HG03095 (cell line): ENCODE data around the gene ASB6.
"Not testable (repeated sequence)": the region's sequence is repeated elsewhere in the genome, so short reads cannot be mapped to it uniquely, and the experiment has no call there.

Experiments used
- ATAC-seq: cut with Tn5 transposase; IDR thresholded peaks from one replicate; pipeline ENCODE4 v1.9.1; 2021; ENCODE audit warnings: moderate library complexity; ENCODE audit not compliant: unreplicated experiment

The ASB6 gene

DNA sequence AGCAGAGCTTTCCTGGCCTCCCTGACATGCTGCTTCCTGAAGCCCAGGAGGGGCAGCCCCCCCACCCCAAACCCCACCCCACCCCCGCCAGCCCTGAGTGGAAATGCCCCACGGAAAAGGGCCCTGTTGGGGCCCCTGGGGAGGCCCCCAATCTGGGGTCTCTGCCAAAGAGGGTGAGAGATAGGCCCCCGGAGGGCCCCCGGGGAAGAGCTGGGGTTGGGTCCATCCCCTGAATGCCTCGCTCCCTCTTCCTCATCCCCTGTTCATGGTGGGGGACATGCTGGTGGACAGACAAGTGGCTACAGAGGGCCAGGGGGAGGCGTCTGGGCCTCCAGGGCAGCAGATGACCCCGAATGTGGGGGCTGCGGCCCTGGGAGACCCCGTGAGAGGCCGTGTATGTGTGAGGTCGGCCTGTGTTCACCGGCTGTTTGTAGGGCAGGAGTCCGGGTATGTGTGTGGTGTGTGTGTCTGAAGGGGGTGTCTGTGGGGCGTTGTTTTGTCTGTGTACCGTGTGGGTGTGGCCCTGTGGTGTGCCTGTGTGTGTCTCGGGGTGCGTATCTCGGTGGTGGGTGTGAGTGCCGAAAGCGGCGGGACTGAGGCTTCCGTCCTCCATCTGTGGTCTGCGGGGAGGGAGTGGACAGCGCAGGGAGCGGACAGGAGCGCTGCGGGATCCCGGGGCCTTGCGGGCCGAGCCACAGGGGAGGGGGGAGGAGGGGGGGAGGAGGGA lies 32.3 kb downstream of the ASB6 start:
- no peak for ATAC-seq

DNA sequence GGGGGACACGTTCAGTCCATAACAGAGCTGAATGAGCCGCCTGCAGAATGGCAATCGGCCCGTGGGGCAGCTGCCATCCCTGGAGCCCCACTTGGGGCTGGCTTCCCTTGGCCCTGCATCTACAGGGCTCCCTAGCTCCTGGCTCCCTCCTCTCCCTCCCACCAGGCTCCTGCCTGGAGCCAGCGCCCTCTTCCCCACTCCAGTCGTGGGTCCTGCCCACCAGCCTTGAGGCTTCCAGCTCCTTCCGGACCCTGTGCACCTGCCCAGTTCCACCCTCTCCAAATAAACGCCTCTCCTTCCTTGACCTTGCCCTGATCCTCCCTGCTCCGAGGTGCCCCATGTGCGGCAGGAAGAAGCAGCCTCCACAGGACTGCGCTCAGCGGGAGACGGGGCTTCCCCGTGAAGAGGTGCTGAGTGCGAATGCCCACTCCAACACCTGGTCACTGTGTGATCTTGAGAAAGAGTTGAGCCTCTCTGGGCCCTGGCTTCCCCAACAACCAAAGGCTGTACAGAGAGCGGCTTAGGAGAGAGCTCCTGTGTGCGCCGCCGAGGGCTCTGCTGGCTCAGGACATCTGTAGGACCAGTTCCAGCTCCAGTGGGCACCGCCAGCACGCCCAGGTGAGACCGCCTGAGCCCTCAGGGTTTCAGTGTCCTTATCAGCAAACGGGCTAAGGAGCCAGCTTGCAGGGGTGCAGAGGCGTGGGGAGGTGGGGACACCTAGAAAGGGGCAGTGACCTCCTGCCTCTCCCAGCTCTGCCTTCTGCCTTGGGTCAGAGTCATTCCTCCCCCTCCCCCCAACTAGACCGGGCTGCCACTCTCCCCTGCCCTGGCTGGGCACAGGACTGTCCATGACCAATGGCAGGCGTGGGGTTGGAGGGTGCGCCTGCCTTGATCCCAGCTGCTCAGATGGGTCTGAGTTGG lies 33.1 kb downstream of the ASB6 start:
- no peak for ATAC-seq

DNA sequence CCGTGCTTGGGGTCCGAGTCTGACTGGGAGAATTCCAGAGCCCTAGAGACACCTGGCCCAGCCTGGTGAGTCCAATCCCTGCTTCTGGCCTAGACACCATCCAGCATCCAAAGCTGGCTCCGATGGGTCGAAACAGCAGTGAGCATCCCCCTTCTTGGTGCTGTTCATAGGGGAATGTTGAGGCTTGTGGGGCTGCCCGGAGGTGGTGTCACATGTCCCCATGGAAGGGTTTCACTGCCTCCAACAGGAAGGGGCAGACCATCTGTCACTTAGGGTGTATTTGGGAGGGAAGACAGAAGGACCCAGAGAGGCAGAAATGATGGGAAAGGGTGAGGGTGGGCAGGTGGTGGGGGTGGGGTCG lies 34.9 kb downstream of the ASB6 start:
- no peak for ATAC-seq

GRCh38 chr9:129606161-129607026 lies 35.6 kb downstream of the ASB6 start:
- ATAC-seq, result no peak

DNA sequence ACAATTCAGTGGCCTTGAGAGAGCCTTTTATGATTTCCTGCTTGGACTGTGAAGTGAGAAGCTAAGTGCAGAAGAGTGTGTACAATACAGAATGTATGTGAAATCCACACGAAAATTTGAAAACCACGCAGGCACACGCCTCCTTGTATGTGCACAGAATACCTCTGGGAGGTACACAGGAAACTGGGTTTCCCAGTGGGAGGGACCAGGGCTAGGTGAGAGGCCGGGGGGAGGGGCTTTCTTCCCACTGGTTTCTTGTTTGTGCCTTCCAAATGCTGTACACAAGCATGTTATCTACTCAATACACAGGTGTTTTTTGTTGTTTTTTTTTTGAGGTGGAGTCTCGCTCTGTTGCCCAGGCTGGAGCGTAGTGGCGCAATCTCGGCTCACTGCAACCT lies 37.2 kb downstream of the ASB6 start:
- no peak for ATAC-seq

DNA sequence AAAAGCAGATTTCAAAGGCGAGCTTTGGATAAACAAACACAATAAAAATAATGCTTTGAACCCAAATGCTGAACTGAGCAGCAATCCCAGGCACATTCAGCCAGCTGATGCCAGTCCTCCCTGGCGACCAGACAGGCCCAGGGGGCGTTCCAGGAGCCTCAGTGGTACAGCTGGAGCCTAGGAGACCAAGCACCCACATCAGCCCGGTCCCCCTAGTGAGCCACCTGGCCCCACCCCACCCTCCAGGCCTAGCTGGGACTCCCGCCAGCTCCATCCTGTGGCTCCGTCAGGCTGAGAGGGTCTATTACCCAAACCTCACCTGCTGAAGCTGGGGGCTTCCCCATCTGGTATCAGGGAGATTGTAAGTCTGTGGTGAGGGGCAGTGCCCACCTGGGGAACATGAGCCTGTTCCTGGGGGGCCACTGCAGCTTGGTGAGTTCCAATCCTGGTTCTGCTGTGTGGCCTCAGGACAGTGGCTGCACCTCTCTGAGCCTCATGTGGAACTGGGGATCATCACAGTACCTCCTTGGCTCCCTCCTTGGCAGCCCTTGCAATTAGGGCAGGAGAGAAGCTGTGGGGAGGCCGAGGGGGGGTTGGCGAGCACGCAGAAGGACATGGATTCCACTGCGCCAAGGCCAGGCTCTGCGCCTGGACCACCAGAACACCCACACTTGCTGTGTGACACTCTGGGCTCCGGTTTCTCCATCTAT lies 37.7 kb downstream of the ASB6 start:
- ATAC-seq, result no peak

DNA sequence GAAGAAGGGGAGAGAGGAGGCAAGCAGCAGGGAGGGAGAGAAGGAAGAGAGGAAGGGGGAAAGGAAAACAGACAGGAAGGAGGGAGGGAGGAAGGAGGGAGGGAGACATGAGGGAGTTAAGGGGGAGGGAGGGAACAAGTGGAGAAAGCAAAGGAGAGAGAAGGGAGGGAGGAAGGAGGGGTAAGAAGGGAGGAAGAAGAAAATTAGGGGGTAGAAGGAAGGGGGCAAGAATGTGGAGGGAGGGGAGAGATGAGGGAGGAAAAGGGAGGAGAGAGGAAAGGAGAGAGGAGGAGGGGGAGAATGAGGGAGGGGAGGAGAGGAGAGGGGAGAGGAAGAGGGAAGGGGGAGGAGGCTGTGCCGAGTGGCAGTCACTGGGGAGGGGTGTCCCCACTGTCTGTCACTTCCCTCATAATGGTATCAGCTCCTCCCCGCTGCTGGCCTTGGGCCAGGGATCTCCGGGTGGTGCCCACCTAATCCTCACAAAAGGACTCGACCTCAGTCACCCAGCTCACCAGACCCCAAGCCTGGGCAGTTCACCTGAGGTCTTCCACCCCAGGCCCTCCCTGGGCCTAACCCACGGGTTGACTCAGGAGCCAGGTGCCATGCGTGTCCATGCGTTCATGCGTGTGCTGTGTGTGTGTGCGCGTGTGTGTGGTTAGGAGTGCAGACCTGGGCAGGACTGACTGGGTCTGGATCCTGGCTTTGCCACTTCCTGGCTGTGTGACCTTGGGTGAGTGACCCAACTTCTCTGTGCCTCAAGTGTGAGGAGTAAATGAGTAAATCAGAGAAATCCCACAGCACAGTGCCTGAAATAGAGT lies 39.1 kb downstream of the ASB6 start:
- no peak for ATAC-seq

DNA sequence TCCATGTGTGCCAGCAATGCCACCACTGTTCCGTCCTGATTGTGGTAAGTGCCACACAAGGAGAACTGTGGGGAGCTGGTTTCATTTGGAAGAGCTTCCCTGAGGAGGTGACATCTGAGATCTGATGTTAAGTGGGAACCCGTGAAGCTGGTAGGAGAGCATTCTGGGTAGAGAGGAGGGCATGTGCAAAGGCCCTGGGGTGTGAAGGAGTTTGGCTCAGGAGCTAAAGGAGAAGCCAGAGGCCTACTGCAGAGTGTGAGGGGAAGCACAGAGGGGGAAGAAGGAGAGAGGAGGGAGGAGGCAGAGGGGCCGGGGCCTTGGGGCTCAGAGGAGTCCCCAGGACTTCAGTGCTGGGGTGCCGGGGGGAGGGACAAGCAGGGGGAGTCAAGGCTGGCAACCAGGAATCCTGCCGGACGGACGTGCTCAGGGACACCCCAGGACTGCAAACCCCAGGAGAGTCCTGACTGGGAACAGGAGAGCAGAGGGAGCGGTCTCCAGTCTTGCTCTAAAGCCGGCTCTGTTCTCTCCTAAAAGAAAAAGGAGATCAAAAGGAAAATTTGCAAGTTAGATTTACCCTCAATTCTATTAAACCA lies 40.8 kb downstream of the ASB6 start:
- no peak for ATAC-seq

DNA sequence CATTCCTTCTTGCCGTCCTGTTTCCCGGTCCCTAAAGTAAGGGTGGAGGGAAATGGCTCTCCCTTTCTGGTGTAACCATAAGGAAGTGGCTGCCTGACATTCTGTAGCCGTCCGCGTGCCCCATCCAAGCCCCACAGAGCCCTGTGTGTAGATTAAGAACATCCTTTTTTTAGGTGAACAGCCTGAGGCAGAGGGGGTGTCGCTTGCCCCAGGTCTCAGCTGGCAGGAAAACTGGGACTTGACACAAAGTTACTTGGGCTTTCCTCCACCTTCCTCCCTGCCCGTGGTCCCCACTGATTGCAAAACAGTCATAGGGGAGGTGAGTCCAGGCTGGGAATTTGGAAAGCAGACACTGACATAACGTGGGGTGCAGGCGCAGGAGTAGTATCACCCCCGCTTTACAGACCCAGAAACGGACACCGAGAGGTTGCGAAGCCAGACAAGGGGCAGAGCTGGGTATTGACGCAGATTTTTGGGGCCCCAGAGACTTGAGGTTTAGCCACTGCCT lies 43.8 kb downstream of the ASB6 start:
- no peak for ATAC-seq

- no peak for ATAC-seq
These were observed 44.4 kb downstream of the ASB6 start for GRCh38 chr9:129597355-129598088.

GRCh38 chr9:129596541-129597331 lies 45.2 kb downstream of the ASB6 start:
- no peak for ATAC-seq

DNA sequence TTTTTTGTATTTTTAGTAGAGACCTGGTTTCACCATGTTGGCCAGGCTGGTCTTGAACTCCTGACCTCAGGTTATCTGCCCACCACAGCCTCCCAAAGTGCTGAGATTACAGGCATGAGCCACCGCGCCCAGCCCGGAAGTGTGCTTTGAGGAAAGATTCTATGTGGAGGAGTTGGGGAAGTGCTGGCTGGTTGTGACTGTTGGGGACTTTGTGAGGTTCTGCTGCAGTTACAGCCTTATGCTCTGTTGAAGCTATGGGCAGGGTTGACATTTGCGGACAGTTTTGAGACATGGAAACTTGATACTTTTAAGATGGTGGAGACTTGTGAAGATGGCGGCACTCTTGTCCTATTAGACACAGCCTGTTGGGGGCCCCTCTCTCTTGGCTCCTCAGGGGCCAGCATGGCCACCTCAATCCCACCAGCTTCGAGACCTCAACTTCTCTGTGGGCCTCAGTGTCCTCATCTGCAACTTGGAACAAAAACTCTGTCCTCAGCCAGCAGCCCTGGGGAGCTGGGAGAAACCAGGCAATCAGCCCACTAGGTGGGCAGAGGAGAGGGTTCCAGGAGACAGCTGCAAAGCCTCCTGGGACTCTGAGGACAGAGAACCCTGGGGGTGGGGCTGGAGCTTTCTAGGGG lies 45.9 kb downstream of the ASB6 start:
- ATAC-seq, result no peak

GRCh38 chr9:129595311-129595741 lies 46.6 kb downstream of the ASB6 start:
- ATAC-seq, result no peak

DNA sequence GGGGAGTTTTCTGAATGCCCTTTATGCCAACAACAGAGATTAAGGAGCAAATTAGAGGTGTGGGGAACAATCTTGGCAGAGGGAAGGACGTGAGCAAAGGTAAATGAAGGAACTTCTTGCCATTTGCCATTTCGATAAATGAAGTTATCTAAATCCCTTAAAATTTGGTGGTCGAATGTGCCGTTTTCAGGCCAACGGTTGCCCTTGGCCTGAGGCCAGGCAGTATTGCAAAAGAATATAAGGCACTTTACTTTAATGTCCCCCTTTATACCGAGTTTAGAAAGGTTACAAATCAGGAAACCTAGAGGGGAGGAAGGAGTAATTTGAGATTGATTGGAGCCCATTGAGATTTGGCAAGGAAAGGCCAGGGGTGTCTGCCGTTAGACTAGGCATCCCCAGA lies 47.3 kb downstream of the ASB6 start:
- no peak for ATAC-seq

DNA sequence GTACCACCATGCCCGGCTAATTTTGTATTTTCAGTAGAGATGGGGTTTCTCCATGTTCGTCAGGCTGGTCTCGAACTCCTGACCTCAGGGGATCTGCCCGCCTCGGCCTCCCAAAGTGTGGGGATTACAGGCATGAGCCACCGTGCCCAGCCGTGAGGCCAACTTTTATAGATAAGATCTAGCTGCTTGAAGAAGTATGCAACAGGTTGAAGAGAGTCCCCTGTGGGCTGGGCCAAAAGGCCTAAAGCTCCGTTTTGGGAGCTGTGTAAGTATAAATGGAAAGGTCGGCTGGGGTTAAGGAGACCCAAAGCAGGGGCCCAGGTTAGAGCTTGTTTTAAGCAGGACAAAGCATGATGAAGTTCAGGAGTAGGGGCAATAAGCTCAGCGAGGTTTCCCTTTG lies 49.2 kb downstream of the ASB6 start:
- not testable (repeated sequence) for ATAC-seq

DNA sequence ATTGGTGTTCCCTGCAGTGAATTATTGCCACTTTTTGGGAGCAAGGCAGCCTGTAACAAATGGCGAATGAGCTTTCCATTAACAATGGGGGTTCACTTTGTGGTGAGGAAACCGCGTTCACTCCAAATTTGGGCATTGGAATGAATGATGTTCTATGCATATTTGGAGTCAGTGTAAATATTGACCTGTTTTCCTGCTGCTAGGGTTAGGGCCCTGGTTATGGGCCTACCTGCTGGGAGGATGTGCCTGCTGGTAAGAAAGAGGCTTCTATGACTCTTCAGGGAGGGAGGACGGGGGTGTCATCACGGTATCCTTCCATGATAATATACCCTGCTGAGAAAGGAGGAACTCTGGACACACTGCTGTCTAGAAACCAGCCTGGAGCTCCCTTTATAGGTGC lies 50.0 kb downstream of the ASB6 start:
- ATAC-seq, result no peak

DNA sequence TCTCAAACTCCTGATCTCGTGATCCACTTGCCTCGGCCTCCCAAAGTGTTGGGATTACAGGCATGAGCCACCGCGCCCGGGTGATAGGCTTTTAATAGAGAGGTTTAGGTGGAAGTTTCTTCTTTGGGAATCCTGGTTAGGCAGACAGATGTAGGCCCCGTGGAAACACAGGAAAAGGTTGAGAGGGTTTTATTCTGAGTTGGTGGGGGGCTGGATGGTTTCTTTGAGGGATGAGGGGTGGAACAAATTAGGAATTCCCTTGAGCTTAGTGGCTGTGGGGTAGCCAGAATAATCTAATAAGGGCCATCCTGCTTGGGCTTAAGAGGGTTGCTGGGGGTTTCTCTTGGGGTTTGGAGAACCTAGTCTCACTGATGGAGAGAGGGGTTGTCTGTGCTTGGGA lies 51.5 kb downstream of the ASB6 start:
- no peak for ATAC-seq
